GM21737 (cell line): ENCODE results near the gene SH3BP5L.

Experiments used
- ATAC-seq: cut with Tn5 transposase; IDR thresholded peaks from one replicate; pipeline ENCODE4 v1.9.1; 2021; ENCODE audit warnings: mild to moderate bottlenecking, moderate library complexity; ENCODE audit not compliant: unreplicated experiment

The SH3BP5L gene

DNA sequence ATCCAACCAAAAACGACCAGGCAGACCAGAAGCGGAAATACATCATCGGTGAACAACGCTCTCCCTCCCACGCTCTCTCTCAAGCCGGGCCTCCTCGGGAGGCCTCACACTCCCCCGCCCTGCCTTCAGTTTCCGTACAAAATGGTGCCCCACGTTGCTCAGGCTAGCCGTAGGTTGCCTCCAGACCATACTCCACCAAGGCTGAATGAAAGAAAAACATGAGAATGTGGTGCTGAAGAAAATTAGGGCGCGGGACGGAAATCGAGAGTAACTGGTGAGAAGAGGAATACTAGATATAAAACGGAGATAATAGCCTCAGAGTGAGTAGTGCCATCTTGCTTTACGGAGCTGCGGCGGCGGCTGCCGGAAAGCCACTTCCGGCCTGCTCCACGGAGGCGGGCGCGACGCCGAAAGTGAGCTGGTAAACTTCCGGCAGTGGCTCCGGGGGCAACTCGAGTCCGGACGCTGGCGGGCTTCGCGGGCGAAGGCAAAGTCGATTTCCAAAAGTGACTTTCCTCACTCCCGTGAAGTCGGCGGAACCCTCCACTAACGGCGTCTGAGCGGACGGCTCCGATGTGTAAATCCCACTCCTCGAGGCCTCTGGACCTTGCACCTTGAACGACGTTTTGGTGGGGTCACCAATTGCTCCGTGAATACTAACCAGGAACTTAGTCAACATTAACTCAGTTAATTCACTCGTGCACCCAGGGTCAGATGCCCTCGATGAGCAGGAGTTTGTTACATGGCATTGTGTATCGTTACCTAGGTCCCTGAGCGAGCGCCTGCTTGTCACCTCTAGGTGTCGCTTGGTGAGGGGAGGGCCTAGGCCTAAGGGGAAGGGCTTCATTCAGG is at the start of gene SH3BP5L:
Gene SH3BP5L (minus strand): TSS at position 7 of the 852 bp plus-strand sequence. CDS start 980 bp downstream, outside the sequence.
- peak; percentile 94 for ATAC-seq

DNA sequence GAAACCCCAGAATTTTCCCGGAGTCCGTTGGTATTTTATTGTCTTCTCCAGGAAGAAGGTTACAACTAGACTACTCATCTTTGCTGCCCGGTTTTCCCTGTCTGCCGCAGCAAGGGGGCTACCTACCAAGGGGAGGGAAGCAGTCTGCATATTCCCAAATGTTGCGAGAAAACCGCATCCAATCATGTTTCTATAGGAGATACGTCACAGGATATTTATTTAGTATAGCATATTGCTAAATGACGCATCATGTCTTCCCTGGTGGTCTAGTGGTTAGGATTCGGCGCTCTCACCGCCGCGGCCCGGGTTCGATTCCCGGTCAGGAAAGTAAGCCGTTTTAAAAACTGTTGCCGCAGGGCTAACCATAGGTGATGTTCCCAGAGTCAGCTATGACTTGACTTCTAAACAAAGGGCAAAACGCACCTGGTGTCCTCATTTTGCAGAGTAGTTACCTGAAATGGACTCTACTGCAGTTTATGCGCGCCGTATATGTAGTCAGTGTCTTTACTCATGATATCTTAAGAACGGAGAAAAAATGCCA is 48.3 kb upstream of the SH3BP5L start:
- peak; percentile 57 for ATAC-seq

DNA sequence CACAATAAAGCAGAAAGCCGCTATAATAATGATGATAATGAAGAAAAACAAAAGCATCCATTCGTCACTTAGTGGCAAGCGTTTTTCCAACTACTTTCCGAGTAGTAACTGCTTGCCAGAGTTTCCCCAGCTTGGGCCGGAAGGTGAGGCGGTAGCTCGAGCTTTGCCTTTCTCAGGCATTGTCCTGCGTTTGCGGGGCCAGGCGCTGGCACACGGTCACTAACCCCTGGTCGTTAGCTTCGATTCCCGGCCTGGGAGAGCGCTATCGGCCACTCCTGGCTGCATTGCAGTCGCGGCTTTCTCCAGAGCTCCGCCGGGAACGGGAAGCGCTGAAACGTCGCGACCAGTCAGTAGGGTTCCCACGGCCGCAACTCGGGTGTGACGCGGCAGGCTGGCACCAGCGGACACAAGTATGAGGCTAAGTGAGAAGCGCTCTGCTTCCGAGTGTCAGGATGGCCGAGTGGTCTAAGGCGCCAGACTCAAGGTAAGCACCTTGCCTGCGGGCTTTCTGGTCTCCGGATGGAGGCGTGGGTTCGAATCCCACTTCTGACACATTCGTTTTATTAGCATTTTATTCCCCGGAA is 47.8 kb upstream of the SH3BP5L start:
- peak; percentile 79 for ATAC-seq

DNA sequence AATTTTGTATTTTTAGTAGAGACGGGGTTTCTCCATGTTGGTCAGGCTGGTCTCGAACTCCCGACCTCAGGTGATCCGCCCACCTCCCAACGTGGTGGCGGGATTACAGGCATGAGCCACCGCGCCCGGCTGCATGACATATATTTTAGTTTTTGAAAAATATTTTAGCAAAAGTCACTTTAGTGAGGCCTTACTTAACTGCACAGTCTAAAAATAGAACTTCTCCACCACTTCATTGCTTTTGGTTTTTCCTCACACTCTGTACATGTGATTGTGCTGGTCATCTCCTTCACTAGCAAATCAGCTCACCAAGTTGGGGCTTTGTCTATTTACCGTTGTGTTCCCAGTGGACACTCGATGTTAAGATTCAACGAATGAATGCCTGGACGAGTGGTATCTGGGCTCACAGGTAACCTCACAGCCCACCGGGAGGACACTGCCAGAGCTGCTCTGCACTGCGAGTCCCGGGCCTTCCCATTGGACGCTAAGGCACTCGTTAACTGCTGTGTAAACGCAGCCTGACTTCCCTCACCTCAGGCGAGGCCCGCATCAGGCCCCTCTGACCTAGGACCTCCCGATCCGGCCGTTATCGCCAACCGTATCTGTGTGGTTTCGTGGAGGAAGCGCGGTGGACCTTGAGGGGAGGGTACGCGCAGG is 47.2 kb upstream of the SH3BP5L start:
- ATAC-seq: peak; percentile 36

DNA sequence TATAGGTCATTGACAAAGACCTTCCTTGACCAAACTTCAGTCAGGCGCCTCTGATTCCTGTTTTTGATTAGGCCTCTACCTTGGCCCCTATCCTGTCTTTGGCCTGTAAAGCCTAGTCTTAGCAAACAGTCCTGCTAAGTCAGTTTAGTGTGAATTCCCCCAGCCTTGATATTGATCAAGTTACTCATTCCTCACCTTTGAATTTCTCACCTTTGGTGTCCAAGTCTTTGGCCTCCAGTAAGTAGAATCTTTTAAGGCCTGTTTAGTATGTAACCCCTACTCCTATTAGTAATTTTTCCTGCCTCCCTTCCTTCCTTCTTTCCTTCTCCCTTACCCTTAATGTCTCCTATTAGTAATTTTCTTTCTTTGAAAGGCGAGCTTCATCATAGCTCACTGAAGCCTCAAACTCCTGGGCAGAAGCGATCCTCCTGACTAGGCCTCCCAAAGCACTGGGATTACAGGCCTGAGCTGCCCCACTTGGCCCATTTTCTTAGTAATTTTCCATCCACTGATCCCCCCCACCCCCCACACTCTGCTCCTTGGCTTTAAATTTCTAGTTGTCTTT is 46.2 kb upstream of the SH3BP5L start:
- no peak for ATAC-seq

DNA sequence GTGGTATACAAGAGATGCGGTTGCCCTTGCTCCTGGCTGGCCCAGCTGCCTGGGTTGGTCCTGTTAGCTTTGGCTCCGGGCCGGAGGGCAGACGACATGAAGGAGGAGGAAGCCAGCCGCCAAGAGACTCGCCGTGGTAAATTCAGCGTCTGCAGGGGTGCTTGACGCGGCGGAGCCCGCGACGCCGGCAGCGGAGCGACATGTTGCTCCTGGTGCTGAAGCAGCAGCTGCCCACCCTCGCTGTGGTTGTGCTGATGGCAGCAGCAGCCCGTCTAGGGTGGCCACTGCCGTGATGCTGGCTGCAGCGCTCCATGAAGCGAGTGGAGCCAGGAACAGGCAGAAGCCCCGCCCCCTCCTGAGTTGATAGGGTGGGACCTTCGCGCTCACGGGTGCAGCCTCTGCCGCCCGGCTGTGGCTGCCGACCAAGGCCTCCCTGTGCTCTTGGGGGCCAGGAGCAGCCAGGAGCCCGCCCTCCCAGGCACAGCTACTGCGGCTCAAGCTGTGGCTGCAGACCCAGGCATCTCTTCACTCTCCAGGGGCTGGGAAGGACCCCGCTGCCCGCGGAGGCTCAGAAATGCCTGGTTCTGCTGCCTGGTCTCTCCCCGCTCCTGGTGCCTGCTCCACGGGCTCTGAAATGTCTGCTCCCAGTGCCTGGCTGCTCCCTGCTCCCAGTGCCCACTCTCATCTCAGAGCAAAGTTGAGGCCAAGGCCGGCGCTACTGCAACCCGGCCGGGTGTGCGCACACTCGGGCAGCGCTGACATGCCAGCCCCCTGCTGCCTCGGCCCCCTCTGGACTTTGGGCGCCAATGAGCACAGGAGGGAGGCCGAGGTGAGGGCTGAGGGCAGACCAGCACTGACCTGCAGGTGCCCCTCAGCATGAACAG is 37.5 kb upstream of the SH3BP5L start:
- peak; percentile 59 for ATAC-seq

DNA sequence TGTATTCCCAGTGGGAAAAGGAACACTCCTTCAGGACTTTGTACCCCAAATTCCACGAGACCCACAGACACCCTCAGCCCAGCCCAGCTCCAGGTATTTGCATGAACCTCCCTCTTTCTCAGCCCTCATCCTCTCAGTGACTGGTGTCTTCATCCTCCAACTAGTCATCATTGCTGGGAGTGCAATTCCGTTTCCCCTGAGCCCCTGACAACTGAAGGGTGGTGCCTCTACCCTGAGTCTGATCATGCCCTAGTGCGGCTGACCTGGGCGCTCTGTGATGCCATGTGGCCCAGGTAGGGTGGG is 36.9 kb upstream of the SH3BP5L start:
- ATAC-seq: peak; percentile 3

DNA sequence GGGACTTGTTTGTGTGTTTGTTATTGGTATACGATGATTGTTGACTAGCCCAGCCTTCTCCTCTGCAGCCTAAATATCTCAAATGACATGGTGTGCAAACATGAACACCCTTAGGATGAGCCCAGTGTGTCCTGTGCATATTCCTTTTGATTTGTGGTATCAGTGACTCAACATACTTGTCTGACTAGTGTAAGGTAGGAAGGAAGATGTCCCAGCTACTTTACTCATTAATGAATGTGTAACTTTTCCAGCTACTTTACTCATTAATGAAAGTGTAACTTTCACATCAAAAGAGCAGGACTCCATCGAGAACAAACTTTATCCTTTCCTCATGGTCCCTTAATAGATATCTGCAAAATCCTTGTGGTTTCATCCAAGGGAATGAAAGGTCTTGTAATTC is 35.9 kb upstream of the SH3BP5L start:
- ATAC-seq: no peak

DNA sequence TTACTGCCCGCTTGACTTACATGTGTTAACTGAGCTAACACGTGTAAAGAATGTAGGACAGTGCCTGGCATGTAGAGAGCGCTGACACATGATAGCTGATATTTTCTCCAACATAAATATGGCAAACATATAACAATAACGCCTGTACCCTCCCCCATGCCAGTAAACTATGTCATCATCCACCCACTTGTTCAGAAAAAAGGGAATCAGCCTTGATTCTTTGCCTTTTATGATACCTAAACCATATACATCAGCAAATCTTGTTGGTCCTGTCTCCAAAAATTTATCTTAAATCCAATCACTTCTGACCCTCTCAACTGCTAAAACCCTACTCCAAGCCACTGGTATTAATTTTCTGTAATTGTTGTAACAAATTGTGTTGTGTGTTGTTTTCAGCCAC is 34.3 kb upstream of the SH3BP5L start:
- ATAC-seq: no peak

DNA sequence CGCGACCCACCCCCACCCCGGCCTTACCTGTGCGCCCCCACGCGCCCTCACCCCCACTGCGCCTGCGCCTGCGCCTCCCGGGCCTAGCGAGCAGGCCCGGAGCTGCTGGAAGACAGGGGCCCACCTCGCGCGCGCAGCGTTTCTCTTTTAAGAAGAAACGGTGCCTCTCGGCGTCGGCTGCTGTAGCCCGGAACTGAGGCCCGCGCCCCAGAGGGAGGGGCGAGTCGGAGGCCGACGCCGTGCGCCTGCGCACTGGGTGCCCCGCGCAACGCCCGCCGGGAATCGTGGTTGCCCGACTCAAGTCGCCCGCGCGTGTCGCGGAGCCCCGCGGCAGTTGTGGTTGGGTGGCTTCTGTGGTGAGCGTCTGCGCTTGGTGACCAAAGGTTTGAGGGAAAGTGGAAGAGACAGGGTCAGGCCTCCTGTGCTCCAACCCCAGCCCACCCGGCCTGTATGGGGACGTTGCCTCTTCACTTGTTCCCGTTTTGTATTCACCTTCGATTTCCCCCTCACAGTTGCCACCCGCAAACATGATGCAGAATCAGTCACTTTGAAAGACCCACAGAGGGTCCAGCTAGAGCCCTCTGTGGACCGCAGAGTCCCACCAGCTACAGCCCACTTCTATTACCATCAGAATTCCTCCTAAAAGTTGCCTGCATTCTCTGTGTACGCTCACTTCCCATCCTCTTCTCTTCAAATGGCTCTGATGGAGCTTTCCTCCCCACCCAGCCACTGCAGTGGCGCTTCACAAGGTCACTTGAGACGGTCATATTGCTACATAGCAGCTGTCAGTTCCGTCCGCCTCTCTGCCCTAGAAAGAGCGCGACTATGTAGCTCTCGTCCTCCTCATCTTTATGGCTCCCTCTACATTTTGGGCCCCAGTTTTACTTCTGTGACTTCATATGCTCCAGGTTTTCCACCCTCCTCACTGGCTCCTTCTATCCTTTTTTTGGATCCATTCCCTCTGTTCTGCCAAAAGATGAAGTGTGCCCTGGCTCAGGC is 33.5 kb upstream of the SH3BP5L start, which contains the start of gene ZNF692:
Gene ZNF692 (minus strand): TSS at position 195 of the 999 bp plus-strand sequence. CDS start 776 bp downstream, outside the sequence.
- peak; percentile 81 for ATAC-seq

DNA sequence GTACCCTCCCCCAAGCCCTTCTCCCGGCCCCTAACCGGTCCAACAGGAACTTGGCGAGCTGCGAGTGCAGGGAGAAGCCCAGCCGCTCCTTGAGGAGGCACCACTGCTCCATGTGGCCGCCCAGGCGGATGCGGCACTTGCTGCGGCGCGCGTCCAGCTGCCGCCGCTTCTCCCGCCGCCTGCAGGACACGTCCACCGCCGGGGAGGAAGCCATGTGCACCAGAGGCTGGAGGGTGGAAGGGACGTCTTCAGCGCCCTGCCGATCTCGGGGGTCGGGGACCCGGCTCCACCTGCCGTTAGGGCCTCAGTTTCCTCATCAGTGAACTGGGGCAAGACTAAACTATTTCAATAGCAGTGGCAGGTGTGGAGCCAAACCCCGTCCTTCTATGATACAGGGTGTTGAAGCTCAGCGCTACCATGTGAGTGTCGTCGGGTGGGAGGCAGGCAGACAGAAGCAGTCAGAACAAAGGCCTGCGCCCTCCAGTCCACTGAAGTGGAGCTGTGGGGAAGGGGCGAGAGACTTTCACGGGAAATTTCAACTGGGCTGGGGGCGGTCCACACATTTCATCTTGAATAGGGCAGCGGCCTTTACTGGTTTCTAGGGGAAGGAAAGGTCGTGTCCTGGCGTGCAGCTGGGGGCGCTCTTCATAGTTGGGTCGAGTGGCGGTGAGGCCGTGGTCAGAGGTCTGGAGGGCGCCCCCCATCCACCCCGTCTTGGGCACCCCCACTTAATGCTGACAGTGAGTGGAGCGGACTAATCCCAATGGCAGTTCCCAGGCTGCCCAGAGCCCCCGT is 32.6 kb upstream of the SH3BP5L start:
- ATAC-seq: peak; percentile 38

DNA sequence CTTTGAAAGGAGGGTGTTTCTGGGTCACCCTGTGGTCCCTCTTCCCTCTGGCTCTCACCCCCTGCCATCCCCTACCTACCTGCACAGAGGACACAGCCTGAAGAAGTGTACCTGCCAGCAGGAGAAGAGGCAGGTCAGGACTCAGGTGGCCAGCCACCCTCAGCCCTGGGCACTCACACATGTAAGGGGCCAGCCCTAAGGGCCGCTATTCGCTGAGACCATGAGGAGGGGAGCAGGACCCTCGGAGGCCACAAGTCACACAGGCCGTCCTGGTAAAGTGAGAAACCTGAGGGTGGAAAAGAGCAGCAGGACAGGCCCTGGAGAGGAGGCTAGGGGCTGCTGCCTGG is 32.0 kb upstream of the SH3BP5L start:
- ATAC-seq: no peak

DNA sequence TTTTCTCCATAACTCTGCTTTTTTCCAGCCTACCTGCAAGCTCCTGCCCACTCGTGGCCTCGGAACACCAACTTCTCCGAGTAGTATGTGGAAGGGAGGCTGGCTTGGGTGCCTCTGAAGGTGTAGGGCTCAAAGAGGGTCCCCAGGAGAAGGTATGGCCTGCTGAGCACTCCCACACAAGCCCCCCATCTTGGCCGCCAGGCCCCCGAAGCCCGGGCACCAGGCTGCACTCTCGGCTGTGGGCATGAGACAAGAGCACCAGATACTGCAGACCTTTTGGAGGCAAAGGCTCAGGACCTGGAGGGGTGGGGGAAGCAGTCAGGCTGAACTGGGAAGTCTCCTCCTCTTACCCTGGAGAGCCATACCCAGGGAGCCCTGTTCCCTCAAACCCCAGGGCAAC is 31.5 kb upstream of the SH3BP5L start:
- no peak for ATAC-seq

DNA sequence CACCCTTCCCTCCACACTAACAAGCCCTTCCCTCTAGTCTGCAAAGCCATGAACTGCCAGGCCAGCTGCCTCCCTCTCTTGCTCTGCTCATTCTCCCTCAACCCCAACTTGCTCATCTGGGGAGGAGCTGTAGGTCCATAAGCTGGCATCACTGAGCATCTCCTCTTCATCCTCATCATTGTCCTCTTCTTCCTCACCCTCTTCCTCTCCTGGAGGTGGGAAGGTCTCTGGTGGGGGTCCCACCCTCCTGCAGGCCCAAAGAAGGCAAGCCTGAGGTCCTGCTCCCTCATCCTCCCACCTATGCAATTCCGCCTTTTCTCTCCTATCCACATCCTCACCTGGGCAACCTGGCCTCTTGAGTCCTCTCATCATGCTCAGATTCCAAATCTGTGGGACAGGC is 30.5 kb upstream of the SH3BP5L start:
- no peak for ATAC-seq

DNA sequence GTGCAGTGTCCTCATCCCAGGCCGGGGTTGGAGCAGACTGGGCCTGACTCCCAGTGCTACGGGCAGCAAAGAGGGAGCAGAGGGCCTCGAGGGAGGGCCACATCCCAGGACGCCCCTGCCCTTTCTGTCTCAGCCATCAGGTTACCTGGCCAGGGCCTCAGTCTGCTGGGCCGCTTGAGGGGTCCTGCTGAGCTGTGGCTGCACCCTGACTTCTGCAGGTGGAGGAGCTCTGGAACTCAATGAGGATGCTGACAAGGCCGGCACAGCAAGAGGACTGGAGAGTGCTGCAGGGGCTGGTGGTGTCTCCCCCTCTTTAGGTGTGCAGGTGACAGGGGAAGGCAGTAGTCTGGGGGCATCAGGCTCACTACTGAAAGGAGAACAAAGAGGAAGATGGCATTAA is 29.9 kb upstream of the SH3BP5L start:
- ATAC-seq: no peak

DNA sequence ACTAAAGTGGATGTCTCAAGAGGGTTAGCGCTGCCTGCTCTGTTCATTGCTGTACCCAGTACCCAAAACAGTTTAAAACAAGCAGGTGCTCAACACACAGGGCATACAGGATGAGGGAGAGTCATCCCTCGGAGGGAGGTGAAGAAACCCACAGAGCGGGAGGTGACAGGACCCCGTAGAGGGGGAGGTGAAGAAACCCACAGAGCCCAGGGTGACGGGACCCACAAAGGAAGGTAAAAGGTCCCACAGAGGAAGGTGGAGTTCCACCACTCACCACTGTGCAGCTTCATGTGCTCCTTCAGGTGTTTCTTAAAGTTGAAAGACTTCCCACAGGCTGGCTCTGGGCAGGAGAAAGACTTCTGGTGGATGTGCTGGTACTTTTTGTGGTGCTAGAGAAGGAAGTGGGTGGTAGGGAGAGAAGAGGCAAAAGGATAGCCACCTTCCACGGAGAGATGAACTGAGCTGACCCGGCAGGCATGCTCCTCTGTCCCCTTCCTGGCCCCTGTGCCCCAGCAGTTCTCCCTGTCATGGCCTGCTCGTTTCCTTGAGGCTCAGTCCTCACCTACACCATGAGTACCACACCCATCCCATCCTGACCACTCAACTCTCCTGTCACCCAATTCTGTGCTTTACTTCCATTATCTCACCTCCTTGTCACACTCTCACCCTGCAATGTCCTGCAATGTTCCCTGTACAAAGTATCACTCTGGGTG is 28.1 kb upstream of the SH3BP5L start:
- ATAC-seq: no peak

DNA sequence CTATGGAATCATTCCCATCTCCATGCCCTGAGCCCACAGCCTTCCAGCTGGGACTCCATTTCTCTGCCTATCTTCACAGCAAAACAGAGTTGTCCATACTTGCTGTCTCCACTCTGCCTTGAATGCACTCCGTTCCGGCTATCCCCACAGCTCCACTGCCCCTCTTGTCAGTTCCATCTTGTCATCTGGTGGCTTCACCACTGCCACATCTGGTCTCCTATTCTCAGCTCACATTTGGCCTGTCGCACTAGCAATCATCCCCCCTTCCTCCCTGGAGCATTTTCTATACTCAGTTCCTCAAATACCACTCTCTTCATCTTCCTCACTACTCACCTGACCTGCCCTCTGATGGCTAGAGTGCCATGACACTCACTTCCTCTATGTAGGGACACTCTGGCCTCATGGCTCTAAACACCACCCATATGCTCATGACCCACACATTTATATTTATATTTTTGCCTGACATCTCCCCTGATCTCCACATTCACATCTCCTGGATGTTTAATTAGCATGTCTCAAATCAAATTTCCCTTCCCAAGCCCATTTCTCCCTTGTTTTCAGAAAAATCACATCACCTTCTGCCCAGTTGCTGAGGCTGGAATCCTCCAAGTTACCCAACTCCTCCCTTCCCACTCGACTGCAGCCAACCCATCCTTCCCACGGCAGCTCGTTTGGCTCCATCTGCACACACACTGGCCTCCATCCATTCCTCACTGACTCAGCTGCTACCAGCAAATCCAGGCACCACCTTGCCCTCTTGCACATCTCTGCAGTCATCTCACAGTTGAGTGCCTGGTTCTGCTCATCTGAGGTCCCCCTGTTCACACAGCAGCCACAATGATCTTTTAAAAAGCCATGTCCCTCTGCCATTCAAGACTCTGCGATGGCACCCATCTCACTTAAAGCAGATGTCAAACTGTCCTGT is 27.0 kb upstream of the SH3BP5L start:
- ATAC-seq: no peak
